NK-92 (cell line): ENCODE measurements around the gene CLMN.

Source experiments
- DNase-seq: peaks from one replicate; lab custom pipeline; 2025; ENCODE audit not compliant: unreplicated experiment; lab: John Stamatoyannopoulos, UW

The CLMN gene

DNA sequence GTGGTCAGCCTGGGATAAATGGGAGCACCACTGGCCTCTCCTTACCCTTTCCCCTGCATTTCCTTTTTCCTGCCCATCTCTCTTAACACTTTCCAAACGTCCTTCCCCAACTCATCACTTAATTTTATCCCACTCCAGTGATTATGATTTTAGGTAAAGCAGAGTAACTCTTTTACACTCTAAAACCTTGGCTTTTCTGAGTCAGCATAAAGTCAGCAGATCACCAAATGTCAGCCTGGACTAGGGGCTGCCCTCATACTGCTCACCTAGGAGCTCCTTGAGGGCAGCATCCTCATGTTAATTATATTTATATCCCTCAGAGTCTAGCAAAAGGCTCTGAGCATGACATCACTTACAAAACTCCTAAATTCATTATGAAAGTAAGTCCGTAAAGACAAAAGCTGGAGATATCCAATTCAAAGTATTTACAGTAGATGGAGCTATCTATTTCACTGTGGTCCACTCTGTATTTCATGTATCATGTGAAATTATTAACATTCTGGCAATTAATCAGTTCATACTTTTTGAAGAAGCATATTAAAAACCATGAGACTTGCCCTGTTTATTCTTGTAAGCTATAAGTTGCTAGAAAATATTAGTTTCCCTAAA is 145.4 kb downstream of the CLMN start:
- DNase-seq: no peak

DNA sequence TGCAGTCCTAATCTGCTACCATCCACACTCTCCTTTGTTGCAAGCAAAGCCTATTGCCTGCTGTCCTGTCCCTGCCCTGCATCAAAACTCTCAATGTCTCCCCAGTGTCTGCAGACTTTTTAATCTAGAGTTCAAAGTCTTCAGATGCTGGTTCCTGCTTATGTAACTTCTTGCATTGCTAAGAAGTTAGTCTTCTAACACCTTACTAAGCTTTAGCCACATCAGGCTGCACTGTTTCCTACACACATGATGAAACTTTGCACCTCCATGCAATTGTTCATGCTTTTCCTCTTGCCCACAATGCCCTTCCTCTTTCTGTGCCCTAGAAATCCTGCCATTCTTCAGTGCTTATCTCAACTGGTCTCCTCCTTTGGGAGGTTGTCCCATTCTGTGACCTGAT is 146.2 kb downstream of the CLMN start:
- DNase-seq: no peak

DNA sequence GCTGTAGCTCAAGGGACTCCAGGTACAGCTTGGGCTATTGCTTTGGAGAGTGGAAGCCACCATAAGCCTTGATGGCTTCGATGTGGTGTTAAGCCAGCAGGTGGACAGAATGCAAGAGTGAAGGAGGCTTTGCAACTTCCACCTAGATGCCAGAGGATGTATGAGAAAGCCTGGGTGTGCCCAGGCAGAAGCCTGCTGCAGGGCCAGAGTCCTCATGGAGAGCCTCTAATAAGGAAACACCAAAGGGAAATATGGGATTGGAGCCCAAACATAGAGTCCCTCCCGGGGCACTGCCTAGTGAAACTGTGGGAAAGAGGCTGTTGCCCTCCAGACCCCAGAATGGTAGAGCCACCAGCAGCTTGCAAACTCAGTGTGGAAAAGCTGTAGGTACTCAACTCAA is 152.5 kb downstream of the CLMN start:
- no peak for DNase-seq

DNA sequence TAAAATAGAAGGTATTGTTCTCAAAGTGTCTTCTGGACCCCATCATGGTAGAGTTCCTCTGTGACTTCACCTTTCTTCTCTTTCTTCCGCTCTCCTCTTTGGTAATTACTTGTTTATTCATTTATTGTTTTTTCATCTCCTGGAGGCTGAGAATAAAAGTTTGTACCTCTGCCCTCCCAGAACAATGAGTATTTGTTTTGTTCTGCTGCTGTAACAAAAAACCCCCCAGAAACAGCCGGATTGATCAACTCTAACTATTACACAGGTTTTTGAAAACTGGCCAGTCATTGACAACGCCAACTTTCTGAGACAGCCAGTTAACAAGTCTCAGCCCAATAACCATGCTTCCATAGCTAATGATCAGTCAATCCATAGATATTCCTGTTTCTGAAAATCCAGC is 154.2 kb downstream of the CLMN start:
- DNase-seq: no peak

DNA sequence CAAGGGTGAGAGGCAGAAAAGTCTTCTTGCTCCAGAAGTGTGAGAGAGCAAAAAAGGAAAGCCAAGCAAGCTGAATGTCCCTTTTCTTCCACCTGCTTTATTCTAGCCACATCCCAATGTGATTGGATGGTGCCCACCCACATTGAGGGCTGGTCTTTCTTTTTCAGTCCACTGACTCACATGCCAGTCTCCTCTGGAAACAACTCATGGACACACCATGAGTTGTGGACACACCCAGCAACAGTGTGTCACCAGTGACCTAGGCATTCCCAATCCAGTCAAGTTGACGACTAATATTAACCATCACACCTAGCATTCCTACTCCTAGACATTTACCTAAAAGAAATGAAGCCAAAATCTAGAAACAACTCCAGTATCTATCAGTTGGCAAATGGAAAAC is 155.2 kb downstream of the CLMN start:
- no peak for DNase-seq

DNA sequence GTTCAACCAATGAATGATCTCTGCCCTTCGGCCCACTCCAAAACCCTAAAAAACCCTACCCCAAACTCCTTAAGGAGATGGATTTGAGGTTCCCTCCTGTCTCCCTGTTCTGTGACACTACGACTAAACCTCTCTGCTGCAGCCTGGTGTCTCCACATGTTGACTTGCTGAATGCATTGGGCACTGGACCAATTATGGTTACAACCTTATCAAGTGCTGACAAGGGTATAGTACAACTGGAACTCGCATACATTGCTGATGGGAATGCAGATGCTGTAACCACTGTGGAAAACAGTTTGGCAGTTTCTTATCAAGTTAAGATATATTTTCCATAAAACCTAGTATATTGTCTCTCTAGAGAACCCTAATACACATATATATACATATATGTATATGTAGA is 156.0 kb downstream of the CLMN start:
- DNase-seq: no peak

DNA sequence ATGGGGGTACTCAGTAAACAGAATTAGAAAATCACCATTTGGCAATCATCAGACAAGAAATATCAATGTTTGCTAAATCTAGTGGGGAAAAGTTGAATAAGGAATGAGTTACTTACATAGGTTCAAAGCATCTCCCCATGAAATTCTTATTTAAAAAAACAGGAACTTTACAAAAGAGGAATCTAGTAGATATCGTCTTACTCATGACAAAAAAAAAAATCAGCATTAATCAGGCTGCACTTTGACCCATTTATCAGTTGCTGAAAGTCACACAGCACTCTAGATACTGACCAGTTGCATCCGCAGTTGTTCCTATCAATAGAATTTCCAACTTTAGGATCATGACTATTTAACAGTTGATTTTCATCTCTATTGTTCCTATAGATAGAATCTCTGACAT is 156.6 kb downstream of the CLMN start:
- DNase-seq: no peak

DNA sequence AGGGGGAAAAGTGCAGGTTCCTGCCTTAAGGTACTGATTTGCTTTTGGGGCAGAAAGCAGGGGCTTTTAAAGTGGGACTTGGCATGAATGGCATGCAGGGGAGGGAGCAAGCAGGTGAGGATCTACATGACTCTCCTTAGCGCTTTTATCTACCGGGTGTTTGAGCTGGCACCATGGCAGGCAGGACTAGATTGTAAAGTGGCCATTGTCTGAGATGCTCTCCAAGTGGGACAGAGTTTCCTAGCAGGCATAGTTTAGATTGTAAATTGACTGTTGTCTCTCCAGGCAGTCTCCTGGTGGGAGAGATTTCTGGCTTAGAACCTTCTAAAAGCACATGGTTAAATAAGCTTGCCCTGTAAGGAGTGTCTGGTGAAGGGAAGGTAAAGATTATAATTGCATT is 157.1 kb downstream of the CLMN start:
- DNase-seq: no peak

DNA sequence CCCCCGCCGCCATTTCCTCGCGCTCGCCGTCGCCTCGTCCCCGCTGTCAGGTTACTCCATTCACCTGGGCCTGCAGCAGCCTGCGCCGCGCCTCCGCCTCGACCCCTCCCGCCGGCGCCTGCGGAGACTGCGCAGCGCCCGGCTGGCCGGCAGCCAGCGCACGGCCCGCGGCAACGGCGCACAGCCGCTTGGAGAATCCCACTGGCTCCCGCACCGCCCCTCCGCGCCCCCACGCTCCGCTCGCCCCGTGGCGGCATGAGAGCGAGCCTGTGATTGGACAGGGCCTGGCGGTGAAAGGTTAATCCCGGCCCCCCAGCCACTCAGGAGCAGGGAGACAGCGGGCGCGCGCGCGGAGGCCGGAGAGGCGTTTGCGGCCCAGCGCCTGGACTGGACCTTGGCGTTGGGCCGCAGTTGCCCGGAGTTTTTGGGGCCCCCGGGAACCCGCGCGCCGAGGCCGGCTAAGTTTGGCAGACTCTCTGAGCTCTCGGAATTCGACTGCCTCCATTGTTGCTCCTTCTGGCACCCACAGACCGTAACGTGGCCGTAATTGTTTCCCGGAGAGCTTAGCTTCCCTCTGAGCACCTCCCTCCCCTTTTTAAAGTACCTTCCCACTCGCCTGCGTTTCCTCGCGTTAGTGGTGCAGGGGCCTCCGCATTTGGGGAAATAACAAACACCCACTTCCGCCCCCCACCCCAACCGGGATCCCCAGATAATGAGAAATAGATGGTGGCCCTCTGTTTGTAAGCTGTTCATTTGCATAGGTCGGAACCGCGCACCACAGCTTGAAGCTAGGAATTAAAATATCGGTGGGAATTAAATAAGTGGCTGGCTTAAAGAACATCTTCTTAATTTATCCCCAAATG is 162.2 kb downstream of the CLMN start, which contains the start of gene DICER1:
Gene DICER1, minus strand, starts transcription at position 203 of the 863 bp plus-strand sequence. CDS start 24,071 bp downstream, outside the sequence.
- peak; percentile 60 for DNase-seq

DNA sequence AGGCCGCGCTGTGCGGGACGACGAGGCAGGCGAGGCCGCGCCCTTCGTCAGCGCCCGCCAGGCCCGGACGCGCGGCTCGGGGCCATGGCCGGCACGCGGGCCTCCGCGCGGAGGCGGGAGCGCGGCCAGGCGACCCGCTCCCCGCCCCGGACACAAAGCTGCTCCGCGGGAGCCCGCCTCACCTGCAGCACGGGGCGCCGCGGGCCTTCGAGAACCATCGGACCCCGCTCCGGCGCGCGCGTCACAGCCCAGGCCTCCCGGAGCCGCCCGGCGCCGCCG is 162.7 kb downstream of the CLMN start:
- DNase-seq: no peak

DNA sequence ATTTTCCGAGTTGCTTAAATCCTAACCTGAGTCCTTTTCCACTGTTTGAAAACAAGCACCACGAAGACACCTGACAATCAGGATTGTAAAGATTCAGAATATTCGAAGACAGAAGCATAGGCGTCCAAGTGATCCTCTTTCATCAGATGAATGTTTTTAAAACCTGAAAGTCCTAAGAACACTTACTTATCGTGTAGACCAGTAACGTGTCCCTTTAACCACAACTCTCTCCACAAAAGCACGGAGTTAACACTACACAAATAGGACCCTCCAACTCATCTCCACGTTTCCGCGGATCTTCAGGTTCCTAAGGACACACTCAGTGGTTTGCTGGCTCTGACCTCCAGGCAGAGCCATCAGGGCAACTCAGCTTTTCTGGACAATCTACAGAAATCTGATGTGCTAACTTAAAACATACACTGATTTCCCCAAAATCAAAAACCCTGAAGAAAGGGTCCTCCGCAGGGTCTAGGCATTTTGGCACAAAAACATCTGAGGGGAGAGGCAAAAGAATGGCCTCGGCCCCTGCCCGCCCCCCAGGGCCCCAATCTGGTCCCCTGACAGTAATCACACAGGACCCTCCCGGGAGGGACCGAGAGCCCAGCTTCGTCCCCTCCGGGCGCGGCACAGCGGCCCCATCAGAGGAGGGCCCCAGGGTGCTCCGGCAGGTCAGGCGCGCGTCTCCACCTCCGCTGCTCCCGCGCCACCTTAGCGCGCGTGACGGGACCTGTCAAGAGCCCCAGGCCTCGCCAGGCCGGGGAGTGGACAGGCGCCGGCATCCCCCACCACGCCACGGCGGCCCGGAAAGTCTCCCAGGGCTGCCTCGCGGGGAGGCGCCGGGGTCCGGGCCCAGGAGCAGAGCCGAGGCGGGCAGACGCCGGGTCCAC is 163.3 kb downstream of the CLMN start:
- DNase-seq: no peak

DNA sequence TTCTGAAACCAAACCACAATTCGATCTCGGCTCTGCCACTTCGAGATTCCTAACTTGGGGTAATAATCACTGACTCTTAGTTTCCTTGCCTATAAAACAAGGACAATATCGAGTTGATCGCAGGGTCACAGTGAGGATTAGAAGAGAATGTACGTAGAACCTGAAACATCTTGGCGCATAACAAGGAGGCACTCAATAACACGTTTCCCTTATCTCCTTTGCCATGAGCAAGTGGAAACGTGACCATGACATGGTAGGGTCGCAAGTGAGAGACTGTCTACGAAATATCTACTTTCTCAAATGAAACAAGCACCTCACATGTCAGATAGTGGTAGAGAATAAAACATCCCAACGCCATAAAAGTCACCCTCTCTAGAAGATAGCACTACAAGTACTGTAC is 164.7 kb downstream of the CLMN start:
- no peak for DNase-seq

DNA sequence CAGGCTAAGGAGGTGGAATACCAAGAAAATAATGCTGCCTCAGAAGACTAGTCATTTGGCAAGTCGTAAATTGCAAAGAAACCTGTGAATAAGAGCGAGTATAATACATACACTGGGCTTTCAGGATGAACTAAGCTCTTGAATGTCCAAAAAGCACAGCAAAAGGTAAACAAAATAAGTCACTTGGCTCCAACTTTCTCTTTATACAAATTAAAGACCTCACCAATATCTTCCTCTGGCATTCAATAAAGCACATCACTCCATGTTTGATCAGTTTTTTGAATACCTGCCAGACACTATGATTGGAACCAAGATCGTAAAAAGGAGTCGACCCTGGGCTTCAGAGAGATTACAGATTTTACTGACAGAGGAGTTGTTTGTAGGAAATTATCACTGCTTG is 165.8 kb downstream of the CLMN start:
- no peak for DNase-seq

DNA sequence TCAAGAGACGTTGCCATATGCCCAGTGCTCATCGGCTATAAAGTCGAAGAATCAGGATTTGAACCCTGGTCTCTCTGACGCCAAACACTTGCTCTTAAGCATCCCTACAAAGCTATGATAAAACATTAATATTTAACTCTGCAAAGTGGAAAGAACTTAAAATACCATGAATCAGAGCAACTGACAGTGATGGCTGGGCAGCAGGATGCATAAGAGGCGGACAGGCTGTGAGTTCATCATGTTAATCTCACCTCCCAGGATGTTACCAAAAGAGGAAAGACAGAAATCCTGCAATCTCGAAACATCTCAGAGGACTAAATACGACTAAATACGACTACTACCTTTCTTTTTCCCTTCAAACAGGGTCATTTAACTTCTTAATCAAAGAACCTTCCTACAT is 168.1 kb downstream of the CLMN start:
- DNase-seq: no peak

DNA sequence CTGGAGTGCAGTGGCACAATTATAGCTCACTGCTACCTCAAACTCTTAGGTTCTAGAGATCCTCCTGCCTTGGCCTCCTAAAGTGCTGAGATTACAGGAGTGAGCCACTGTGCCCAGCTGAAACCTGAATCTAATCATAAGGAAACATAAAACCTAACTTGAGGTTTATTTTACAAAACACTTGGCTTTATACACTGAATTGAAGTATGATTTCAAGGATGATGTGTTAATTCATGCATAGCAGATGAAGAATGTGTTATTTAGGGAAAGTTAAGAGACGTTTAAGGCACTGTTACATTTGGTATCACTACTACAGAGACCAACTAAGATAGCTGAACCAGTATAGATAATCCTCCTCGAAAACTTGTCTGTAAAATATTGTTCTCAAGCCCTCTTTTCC is 168.8 kb downstream of the CLMN start:
- DNase-seq: no peak

DNA sequence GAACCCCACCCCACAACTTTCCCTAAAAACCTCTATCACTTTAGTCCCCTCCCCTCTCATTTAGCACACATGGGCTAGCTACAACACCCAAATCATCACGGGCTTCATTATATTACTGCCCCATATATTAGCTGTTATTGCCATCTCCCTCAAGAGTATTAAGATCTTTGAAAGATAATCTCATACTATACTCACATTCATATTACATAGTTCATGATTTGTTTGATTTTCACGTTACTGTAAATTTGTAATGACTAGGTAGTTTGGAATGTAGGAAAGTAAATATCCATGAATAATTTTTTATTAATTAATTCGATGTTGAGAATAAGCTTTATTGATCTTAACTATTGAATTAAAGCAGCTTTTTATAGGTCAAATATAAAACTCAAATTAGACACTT is 170.3 kb downstream of the CLMN start:
- DNase-seq: no peak

DNA sequence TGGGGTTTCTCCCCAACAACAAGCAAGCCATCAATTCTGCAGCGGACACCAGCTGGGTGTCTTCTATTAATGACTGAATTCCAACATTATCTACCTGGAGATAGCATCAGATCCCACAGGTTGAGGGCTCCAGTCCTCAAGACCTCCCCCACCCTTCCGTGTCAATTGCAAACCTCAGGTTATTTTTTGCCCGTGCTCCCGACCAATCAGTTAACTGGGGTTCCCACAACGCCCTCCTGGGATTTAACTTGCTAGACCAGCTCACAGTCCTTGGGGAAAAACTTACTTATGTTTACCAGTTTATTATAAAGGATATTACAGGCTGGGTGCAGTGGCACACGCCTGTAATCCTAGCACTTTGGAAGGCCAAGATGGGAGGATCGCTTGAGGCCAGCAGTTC is 172.1 kb downstream of the CLMN start:
- DNase-seq: no peak

DNA sequence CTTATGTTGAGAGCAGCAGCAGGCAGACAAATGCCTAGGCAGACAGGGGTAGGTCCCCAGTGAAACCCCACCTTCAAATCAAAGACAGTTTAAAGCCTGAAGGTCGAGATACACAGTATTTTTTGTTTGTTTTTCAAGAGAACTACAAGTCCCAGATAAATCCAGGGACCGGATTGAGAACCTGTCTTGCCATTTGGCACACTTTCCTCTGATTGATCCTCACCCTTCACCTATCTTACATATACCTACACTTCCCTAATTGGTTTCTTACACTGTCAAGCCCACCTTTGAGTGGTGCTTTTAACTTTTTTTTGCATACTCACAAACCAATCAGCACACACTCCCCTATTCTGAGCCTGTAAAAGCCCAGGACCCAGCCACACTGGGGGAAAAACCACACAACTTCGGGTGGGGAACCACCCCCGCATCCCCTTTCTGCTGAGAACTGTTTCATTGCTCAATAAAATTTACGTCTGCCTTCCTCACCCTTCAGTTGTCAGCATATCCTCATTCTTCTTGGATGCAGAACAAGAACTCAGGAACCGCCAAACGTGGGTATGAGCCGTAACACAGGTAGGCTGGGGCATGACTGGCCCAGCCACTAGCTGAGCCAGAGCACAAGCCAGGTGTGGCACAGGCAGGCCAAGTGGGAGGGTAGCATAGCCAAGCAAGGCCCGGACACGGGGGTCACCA is 173.5 kb downstream of the CLMN start:
- DNase-seq: no peak

DNA sequence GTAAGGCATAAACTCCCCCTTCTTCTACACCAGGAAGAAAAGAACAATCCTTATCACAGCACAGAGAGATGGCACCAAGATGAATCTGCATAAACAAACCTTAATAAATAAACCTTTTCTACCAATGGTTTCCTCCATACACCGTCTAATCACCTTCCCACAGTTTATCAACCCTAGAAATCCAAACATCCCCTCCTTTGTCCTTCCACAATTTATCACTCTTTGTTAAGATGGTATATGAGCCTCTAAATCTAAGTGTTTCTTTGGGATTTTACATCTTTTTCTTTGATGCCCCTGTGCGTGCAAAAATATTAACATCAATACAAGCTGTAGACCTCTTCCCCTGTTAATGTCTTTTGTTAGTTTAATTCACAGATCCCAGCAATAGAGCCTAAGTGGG is 174.9 kb downstream of the CLMN start:
- no peak for DNase-seq

DNA sequence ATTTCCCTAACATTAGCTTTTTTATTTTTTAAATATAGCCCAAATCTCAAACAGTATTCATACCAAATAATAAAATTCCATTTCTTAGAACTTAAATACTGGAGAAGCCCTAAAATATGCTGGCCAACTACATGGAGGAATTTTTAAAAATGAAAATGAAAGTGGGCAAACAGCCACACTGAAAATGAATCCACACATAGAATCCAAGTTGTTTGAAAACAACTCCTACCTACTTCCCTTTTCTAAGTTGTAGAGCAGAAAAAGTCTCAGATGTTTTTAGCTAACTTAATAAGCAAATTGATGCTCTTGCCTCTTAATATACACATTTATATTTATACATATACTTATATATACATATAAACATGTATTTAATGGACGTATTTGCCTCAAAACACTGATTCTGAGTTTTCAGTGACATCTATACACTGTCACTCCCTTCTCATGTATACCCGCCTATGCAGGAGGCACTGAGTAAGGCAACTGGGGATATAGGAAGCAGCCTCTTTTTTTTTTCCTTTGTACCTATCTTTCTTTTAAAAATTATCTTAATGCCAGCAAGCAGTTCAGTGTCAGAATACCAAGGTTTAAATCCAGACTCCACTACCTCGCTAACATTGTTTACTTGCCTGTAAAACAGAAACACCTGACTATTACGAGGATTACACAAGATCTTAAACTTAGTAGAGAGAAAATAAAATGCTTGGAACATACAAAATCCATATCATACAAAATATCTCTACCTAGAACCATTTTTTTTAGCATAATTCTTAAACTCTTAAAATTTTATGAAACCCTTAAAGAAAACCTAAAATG is 175.7 kb downstream of the CLMN start:
- no peak for DNase-seq

DNA sequence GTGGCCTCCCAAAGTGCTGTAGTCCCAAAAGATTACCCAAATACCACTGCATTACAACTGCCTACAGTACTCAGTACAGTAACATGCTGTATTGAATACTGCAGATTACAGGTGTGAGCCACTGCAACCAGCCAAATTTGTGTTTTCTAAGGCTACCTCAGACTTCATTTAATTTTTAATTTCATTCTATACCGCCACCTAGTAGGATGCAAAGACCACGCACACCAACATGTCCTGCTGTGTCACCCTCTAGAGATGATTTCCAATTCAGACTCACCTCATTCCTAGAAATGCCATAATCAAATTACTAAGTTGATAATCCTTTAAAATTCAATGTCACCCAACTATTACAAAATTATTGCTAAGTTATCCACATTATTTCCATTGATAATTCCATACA is 177.5 kb downstream of the CLMN start:
- DNase-seq: no peak
